Cardiac fibroblast (primary cell): Measurements from ENCODE around the gene IL15.

ENCODE experiments used
- DNase-seq, 2 donors: peaks; one replicate each; pipeline versions ENCODE4 v3.0.0 to v3.0.0-alpha.2; 2010; ENCODE audit warnings: low read depth in 2 of 2
- H3K4me3 ChIP-seq, 2 donors: replicated peaks in 1 of 2; 1 replicate in 1 of 2; 2 replicates in 1 of 2; pipeline ENCODE4 v1.5.1; 2011; ENCODE audit warnings: low read depth in 2 of 2, low read length in 2 of 2, mild to moderate bottlenecking in 2 of 2, moderate library complexity in 1 of 2
- CTCF ChIP-seq: IDR thresholded peaks from one replicate; pipeline ENCODE4 v1.5.1; 2011; ENCODE audit warnings: low read depth, mild to moderate bottlenecking, low read length, inconsistent platforms

Gene IL15

GRCh38 chr4:141645611-141646340 is 9.4 kb downstream of the IL15 start:
- DNase-seq, result peak; percentile 33 to 97
- no peak for TF ChIP-seq CTCF
- no peak overlapping the region for H3K4me3 ChIP-seq

- DNase-seq, result peak in 1 of 2 donors; percentile 67
- H3K4me3 ChIP-seq, result no peak overlapping the region
- no peak for TF ChIP-seq CTCF
Measured at GRCh38 chr4:141646969-141647368, 10.6 kb downstream of the IL15 start.

- no peak for TF ChIP-seq CTCF
- DNase-seq, result no peak
- no peak overlapping the region for H3K4me3 ChIP-seq
Measured at GRCh38 chr4:141647966-141648365, 11.6 kb downstream of the IL15 start.

- no peak for TF ChIP-seq CTCF
- DNase-seq, result peak in 1 of 2 donors; percentile 74
- no peak overlapping the region for H3K4me3 ChIP-seq
Measured at GRCh38 chr4:141652161-141652778, 15.9 kb downstream of the IL15 start.

DNA sequence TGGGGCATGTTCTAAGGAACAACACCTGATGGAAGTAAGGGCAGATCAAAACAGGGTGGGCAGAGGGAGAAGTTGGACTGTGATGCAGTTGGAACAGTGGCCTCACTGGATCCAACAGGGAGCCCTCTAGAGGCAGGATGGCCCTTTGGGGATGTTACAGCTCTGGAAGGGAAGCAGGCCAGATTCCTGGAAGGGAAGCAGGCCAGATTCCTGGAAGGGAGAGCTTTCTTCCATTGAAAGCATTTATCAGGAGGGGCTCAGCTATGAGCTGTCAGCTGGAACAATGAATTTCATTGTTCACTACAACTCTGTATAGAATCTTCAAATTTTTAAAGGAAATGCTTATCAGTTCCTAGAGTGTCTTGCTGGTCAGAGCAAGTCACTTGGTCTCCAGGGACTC is 17.7 kb downstream of the IL15 start:
- no peak overlapping the region for H3K4me3 ChIP-seq
- TF ChIP-seq CTCF, result peak; percentile 65
- DNase-seq, result peak; percentile 54 to 82

DNA sequence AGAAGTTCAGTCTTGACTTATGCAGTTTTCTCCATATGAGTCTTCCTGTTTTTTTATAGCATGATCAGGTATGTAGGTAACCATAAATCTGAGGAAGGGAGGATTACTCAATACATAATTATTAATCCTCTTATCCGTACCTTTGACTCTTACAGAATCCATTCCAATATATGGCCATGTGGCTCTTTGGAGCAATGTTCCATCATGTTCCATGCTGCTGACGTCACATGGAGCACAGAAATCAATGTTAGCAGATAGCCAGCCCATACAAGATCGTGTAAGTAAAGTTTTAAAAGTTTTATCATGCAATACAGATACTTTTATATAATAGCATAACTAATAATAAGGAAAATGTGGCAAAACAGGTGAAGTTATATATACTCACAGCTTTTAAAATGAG is 19.6 kb downstream of the IL15 start:
- no peak overlapping the region for H3K4me3 ChIP-seq
- TF ChIP-seq CTCF, result no peak
- DNase-seq, result no peak
